Adrenal gland (tissue), 5 donors: ENCODE data around the gene PTBP3.

Source experiments
- POLR2A ChIP-seq, 2 donors: fragments of 450-650 bp; IDR thresholded peaks; one replicate each; pipeline ENCODE4 v1.6.1; 2017; ENCODE audit warnings: antibody characterized with exemption in 2 of 2, mild to moderate bottlenecking in 2 of 2, moderate library complexity in 1 of 2
- TF ChIP-seq, protein P1 (sequence below), 6 experiments: fragments of 450-650 bp in 4 of 6; fragments of 200-600 bp in 2 of 6; sonication (generic) in 1 of 6; IDR thresholded peaks; 1 replicate in 5 of 6; 2 replicates in 1 of 6; pipeline versions ENCODE4 v1.5.1 to v1.8.0; 2016 to 2021; ENCODE audit warnings: antibody characterized with exemption in 6 of 6, mild to moderate bottlenecking in 2 of 6, moderate library complexity in 1 of 6
- donor health status: DM: no; HTN: no; CAD: no.

- no peak for TF ChIP-seq POLR2A (IDR thresholded peaks at IDR 0.05)
- TF ChIP-seq, protein P1, sequence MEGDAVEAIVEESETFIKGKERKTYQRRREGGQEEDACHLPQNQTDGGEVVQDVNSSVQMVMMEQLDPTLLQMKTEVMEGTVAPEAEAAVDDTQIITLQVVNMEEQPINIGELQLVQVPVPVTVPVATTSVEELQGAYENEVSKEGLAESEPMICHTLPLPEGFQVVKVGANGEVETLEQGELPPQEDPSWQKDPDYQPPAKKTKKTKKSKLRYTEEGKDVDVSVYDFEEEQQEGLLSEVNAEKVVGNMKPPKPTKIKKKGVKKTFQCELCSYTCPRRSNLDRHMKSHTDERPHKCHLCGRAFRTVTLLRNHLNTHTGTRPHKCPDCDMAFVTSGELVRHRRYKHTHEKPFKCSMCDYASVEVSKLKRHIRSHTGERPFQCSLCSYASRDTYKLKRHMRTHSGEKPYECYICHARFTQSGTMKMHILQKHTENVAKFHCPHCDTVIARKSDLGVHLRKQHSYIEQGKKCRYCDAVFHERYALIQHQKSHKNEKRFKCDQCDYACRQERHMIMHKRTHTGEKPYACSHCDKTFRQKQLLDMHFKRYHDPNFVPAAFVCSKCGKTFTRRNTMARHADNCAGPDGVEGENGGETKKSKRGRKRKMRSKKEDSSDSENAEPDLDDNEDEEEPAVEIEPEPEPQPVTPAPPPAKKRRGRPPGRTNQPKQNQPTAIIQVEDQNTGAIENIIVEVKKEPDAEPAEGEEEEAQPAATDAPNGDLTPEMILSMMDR (IDR thresholded peaks at IDR 0.05), result no peak
These were observed 98.6 kb downstream of the PTBP3 start for GRCh38 chr9:112234779-112235178.
